Stimulated activated CD4-positive, alpha-beta T cell treated with anti-CD3 and anti-CD28 coated beads, Interleukin-12 subunit alpha, Interleukin-12 subunit beta, amount 100 ng/mL, for 24 hours (primary cell): Measurements from ENCODE around the gene C21orf58.

Experiments used
- DNase-seq, 2 experiments: peaks; one replicate each; pipeline ENCODE4 v3.0.0-alpha.2; 2020; ENCODE audit warnings: low read depth in 2 of 2

The C21orf58 gene

DNA sequence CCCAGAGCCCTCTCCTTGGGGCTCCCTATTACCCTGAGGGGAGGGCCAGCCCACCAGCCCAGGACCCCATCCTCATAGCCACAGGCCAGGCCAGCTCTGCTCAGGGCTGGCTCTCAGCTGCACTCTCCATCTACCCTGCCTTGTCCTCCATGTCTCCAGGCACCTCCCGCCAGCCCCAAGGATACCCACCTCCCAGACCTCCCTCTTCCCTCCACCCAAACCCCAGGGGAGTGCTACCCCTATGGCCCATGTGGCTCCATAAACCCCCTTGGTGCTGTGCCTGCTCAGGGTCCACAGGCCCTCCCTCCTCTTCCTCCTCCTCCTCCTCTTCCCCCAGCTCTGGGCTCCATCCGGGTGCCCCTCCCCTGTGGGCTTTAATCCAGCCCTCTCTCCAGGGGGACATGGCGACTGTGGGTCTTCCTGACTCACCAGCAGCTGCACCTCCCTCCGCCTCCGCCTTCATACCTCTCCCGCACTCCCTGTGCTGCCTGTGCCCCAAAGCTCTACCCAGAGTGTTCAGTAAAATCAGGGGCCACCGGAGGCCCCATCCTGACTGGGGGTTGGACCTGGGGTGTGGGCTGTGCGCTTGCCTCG lies 28.4 kb downstream of the C21orf58 start:
- DNase-seq: no peak

DNA sequence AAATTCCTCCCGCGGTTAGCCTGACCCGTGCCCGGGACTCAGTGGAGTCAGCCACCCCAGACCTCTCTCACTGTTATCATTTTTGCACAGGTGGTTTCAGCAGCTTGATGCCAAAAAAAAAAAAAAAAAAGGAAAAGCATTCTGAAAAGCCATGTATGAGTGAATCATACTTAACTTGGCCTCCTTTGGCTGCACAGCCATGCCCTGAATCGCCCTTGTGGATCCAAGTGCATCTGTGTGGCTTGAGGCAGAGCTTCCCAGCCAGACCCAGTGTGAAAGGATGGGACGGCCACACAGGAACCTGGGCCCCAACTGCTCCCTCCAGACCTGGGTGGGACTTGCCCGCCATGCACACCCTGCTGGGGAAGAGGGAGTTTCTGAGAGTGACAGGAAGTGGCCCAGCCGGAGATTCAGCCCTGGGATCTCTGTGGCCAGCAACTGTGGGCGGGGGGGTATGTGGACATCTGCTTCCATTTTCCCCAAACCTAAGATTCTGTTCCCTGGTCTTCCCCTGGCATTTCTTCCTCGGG lies 29.0 kb downstream of the C21orf58 start:
- DNase-seq: no peak

DNA sequence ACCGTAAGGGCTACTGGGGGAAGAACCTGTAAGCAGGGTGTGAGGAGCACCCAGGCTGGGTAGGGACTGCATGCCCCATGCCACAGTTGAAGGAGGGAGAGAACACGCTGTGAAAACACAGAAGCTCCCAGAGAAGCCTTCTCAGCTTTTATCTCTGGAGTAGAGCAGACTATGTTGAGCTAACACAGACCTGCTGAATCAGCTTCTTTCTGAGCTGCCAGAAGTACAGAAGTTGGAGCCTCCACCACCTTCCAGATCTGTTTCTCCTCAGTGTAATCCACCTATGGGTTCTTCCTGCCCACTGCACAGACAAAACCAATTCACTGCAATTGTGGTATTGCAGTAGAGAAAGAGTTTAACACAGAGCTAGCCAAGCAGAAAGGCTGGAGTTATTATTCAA lies 32.1 kb downstream of the C21orf58 start:
- no peak for DNase-seq

DNA sequence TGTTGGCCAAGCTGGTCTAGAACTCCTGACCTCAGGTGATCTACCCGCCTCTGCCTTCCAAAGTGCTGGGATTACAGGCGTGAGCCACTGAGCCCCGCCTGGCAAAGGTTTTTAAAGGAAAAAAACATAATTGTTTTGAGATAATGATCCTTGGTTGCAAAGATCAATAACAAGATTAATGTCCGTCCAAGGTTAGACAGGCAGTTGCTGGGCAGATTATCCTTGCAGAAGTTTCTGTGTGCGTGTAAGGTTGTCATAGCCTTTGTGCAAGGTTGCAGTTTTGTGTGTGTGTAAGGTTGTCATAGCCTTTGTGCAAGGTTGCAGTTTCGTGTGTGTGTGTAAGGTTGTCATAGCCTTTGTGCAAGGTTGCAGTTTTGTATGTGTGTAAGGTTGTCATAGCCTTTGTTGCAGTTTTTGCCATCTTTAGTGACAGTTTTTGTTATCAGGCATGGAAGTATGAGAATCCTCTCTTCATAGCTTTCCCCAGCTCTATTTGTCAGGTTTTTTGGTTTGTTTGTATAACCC lies 34.0 kb downstream of the C21orf58 start:
- DNase-seq: no peak

DNA sequence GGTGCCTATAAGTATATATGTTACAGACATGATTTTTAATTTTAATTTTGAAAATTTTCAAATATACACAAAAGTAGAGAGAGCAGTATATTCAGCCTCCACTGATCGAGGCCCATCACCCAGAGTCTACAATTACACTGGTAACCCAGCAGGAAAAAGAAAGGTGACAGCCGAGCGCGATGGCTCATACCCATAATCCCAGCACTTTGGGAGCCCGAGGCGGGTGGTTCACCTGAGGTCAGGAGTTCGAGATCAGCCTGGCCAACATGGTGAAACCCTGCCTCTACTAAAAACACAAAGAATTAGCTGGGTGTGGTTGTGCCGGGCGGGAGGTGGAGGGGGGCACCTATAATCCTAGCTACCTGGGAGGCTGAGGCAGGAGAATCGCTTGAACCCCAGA lies 36.1 kb downstream of the C21orf58 start:
- DNase-seq: no peak

DNA sequence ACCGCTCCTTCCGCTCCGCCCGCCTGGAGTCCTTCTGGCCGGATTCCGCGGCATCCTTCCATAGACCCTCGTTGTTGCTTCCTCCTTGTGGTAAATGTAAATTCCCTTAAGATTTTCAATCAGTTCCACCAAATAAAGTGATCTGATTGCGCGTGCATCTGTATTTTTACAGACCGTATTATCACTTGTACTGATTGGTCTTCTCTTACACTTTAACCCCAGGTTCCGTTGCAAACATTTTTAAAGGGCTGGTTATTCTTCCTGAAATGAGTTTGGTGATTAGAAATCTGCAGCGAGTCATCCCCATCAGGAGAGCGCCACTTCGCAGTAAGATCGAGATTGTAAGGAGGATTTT lies 37.0 kb downstream of the C21orf58 start:
- DNase-seq: no peak

DNA sequence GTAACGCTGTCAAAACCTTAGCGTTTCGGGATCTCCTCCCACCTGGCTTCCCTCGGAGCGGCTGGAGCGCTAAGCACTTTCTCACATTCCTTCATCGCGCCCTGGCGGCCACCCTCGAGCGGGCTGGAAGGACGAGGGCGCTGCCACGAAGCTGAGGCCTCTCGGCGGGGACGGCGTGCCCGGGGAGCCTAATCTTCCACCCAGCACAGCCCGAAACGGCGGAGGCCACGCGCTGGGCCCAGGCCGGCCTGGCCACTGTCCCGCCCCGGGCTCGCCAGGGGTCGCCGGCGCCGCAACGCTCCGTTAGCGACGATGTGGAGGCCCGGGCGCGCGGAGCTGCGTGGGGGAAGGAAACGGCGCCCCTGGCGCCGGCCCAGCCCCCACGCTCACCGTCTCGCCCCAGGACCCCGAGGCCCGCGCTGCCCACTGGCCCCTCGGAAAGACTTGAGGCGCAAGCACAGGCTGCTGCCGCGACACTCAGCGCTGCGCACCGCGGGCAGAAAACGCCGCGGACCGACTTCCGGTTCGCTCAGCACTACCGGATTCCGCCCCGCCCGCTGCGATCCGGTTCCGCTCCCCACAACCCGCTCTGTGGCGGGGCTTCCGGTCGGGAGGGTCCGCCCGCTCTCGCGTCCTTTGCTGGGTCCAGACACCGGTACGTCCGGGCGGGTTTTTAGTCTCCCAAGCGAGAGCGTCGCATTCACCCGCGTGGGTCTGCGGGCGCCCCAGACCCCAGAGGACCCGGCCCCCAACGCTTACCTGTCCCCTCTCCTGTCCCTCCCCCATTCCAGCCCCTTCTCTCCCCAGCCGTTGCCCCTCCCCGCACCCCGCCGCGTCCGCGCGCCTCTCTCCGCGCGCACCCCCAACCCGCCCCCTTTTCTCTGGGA lies 37.7 kb downstream of the C21orf58 start, which contains the start of gene YBEY:
Gene YBEY (plus strand): TSS at position 582 of the 887 bp plus-strand sequence. CDS start 572 bp downstream, outside the sequence.
- DNase-seq: peak; percentile 73 to 82

DNA sequence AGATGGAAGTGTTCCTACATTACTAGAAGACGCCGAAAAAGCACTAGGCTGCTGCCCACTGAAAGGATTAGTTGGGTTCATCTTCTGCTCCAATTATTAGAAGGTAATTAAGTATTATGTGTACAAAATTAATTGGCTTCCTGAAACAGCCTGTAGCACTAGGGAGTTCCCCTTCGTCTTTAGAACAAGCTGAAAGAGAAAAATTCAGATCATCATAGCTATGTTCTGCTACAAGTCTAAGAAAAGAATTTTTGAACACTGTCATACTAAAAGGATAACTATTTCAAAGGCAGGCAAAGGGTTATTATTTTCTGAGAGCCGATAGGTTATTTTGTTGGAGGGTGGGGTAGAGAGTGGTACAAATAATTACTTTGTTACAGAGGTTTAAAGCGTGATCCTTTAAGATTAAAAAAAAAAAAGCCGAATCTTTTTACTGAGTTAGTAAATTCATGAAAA lies 38.4 kb downstream of the C21orf58 start, which contains the start of gene MCM3AP:
Gene MCM3AP (minus strand): TSS at position 406 of the 456 bp plus-strand sequence. CDS start 325 bp downstream, at position 81.
- no peak for DNase-seq

DNA sequence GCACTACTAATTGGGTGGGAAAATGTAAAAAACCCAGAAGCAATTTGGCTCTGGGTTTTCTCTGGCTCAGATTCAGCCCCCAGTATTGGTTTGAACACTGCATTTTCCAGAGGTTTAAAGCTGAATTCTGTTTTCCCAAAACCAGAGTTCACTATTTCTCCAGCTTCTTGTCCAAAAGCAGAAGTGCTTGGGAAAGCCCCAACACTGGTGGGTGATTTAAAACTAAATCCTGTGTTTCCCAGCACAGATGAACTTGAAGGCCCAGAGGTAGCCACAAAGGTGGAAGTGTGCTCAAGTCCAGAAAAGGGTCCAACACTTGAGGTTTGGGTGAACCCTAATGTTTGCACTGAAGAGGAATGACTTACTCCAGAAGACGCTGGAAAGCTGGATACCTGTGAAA lies 38.9 kb downstream of the C21orf58 start:
- DNase-seq: no peak

DNA sequence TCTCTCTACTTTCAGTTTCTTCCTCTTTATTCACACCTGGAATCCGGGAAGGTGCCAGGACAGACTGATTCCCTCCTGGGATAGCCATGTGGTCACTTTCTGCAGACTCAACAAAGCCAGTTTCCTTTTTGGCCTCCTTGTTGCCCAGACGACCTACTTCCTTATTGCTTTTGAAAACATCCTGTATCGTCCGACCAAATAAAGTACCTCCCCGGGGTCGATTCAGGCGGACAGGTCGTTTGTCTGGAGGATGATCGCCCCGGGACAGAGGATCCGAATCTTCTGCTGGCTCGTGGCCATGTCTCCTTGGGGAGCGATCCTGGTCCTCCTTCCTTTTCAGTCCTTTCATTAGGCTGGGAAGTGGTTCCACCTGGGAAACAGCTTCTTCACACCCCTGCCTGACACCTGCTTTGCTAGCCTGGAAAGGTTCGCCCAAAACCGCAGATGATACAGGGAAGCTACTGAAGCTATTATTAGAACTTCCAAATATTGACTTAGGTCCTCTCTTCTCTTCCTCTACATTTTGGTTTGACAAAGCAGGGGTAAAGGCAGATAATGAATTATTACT lies 39.5 kb downstream of the C21orf58 start:
- no peak for DNase-seq

DNA sequence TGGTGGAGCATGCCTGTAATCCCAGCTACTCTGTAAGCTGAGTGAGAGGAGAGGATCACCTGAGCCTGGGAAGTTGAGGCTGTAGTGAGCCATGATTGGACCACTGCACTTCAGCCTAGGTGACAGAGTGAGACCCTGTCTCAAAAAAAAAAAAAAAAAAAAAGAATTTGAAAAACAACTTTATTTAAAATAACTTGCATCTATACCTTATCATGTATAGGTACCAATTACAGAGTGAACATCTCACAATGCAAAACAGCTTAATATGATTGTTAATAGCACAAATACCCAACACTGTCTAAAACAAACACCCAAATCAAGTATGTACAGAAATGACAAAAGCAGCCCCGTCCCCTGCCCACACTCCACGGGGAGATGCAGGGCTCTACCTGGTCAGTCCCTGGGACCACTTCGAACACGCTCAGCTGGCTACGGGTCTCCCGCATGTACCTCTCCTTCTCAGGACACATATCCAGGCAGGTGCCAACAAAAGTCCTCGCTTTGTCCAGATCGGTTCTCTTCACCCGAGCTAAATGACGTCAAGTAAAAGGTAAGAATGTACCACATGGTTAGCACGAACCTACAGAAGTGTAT lies 48.8 kb downstream of the C21orf58 start:
- no peak for DNase-seq

DNA sequence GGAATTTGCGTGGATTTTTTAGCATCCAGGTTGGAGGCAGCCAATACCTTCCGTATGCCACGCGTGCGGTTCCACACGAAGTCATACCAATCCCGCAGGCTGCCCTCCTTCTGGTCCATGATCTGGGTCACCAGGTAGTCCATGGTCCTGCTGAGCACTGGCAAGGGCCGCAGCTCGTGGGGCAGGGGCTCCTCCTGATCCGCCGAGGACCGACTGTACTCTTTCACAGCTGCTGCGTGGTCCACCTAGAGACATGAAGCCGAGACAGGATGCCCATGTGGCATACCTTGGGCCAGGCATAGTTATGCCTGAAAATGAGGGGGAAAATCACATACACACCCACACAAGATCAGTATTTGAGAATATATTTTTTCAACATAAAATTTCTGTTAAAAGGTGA lies 50.3 kb downstream of the C21orf58 start:
- DNase-seq: no peak

DNA sequence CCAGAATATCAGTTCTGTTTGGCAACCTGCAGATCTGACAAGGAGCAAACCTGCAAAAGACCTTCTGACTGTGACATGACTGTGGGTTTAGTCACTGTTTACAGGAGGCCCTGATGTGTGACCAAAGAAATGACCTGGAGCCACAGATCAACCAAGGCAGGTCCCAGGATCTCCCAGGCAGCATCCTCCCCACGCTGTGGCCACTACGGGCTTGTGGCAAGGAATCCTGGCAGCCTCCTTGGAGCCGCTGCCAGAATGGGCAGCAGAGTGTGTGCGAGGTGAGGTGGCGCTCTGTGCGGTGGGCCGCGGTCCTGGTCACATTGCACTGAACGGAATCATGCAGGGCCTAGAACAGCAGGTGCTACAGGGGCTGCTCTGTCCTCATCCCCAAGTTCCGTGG lies 54.2 kb downstream of the C21orf58 start:
- no peak for DNase-seq

DNA sequence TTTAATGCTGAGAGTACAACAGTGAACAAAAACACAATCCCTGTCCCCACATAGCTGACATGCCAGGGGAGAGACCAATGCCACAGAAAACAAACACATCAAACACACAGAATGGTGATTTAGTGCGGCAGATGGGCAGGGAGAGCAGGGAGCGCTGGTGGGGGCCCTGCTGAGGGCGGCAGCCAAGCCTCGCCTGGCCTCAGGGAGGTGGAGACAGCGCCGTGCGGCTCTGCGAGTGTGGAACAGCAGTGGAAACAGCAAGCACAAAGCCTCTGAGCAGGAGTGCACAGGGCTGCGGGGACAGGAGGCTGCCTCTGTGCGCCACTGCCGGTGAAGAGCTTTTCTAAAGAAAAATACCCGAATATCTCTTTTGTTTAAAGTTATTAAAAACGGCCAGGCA lies 55.3 kb downstream of the C21orf58 start:
- DNase-seq: no peak

DNA sequence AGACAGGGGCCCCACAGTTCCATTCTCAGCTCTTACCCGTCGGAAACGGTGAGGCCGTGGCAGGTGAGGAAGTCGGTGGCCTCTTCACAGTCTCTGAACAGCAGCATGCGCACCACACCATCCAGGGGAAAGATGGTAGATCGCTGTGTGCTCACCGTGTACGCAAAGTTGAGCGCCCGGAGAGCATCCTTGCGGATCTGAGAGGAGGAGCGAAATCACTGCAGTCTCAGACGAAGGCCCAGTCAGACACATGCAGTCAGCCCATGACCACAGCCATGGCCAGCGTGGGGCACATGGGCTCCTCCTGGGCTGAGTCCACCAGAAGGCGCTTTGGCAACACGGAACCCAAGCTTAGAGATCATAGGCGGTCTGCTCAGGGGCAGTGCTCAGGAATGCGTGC lies 56.7 kb downstream of the C21orf58 start:
- no peak for DNase-seq

DNA sequence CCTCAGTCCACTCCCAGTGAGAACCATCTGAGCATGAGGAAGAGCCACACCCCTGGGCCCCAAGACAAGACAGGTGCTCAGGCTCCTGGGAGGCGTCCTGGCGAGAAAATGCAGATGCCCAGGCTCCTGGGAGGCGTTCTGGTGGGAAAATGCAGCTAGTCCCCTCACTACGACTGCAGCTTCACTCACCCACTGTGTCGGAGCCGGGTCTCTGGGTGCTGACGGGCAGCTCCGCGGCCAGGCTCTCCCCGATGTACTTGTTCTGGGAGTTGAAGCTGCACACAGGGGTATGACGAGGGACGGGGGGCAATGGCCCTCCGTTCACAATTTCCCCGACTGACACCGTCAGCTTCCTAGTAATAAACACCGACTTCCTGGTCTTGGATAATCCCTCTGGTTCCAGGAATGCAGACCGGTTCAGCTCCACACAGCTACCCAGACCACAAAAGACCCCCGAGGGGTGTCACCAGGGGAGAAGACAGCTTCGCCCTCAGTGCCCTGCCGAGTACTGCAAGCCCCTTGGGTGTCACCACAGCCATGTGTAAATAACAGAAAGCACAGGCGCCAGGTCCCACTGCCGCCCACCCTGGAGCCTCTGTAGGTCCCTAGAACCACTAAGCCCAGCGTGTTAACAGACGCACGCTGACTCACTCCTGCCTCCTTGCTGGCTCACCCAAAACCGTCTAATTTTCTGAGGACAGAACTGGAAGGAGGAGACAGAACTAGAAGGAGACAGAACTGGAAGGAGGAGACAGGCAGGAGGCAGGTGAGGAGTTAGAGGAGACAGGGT lies 57.7 kb downstream of the C21orf58 start:
- no peak for DNase-seq

DNA sequence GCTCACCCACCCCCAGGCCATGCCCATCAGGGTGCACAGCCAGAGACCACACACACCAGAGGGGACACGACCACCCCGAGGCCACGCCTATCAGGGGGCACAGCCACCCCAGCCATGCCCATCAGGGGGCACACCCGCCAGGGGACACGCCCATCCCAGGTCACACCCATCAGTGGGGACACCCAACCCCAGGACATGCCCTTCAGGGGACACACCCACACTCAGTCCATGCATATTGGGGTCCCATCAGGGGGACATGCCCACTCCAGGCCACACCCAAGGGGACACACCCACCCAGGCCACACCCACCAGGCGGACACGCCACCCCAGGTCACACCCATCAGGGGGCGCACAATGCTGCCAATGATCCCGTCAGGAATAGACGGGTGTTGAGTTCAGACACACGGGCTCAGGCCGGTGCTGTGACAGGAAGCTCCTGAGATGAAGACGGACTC lies 59.0 kb downstream of the C21orf58 start:
- no peak for DNase-seq

DNA sequence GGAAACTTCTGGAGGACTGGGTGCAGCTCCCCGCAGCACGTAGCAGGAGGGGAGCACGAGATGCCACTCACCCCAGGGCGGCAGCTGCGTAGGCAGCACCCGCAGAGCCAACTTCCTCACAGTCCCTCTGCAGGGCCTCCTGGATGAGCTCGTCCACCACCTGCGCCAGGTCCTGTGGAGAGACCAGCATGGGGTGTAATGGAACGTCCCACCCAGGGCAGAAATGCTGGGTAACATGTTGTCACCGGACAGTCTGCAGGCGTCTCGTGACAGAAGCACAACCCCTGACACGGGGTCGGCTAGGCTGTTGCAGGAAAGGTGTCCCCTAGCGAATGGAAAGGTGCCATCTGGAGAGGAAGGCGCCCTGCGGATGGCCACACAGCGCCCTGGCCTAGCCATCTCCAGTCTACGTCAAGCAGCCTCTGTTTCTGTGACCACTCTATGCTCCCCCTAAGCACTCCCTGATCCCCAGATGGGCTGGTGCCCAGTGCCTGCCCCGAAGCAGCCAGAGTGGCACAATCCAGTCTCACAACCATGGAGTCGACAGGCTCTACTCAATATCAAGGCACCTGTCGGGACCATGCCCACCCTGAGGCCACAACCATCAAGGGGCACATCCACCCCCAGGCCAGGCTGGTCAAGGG lies 59.5 kb downstream of the C21orf58 start:
- DNase-seq: no peak

DNA sequence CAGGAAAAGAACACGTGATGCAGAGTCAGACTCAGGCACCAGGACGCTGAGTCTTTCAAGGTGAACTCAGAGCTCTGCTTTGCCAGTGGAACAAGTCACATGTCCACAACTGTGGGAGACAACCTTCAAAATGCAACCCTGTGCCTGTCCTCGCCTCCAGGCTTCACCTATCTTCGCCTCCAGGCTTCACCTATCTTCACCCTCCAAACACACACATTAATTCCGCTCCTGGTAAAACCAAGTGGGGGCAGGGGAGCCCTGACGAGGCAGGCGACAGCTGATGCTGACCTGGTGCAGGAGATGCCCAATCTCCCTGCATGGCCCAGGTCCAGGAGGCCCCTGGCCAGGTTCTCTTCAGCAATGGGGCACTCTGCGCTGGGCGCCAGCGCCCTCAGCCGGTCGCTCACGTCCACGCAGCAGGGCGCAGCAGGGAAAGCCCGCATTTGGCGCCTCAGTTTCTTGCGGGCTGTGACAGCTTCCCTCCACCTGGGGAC lies 67.1 kb downstream of the C21orf58 start:
- no peak for DNase-seq

DNA sequence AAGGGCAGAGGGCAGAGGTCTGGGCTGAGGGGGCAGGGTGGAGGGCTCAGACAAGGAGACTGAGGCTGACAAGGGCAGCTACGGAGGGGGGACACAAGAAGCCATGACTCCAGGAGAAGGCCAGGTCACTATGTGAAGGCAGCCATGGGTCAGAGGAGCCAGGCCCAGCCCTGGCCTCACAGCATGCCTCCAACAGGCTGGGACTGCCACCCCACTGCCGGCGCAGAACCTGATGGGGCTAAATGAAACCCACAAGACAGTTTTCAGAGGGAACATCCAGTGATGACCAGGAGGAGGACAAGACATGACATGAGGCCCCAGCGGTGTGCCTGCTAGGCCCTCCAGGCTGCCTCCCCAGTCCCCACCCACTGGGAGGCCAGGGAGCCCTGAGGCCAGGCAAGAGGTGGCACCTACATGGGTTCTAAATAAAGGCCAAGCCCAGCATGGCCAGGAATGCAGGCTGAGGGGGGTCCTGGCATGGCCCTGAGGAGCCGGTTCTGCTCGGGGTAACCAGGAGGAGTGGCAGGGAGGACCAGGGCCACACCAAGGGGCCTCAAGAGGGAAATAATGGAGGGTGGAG lies 67.8 kb downstream of the C21orf58 start:
- DNase-seq: no peak
